Mesenchymal stem cell (in vitro differentiated cells and primary cell): ENCODE results near the gene MCEMP1.

Experiments used
- DNase-seq: peaks from one replicate; pipeline ENCODE4 v3.0.0-alpha.2; 2013
- H2AFZ ChIP-seq: one replicate; pipeline ENCODE4 v1.6.1; 2013; ENCODE audit warnings: low read depth, mild to moderate bottlenecking, control low read depth, inconsistent platforms, low read length, moderate library complexity
- H2AK5ac ChIP-seq: 2 replicates; pipeline ENCODE4 v1.6.1; 2013; ENCODE audit warnings: low read length, moderate library complexity, mild to moderate bottlenecking, inconsistent platforms; ENCODE audit not compliant: severe bottlenecking
- H2BK120ac ChIP-seq: one replicate; pipeline ENCODE4 v1.6.1; 2013; ENCODE audit warnings: low read depth, mild to moderate bottlenecking, inconsistent platforms, low read length, moderate library complexity
- H2BK12ac ChIP-seq, 2 experiments: one replicate each; pipeline ENCODE4 v1.6.1; 2013; ENCODE audit warnings: inconsistent platforms in 2 of 2, low read length in 2 of 2, mild to moderate bottlenecking in 2 of 2, moderate library complexity in 2 of 2, control low read depth in 1 of 2
- H2BK15ac ChIP-seq: one replicate; pipeline ENCODE4 v1.6.1; 2013; ENCODE audit warnings: mild to moderate bottlenecking, low read depth, inconsistent platforms; ENCODE audit not compliant: poor library complexity, severe bottlenecking
- H2BK5ac ChIP-seq: 2 replicates; pipeline ENCODE4 v1.6.1; 2013; ENCODE audit warnings: low read depth, mild to moderate bottlenecking, low read length, control low read depth, inconsistent platforms; ENCODE audit not compliant: poor library complexity, severe bottlenecking
- H3K14ac ChIP-seq, 2 experiments: one replicate each; pipeline ENCODE4 v1.6.1; 2013; ENCODE audit warnings: inconsistent platforms in 2 of 2, low read length in 2 of 2, control low read depth in 1 of 2, mild to moderate bottlenecking in 1 of 2, moderate library complexity in 1 of 2
- H3K18ac ChIP-seq, 2 experiments: one replicate each; pipeline ENCODE4 v1.6.1; 2013; ENCODE audit warnings: inconsistent platforms in 2 of 2, low read length in 2 of 2, control low read depth in 1 of 2, low read depth in 1 of 2, mild to moderate bottlenecking in 1 of 2
- H3K23ac ChIP-seq, 2 experiments: one replicate each; pipeline ENCODE4 v1.6.1; 2013; ENCODE audit warnings: inconsistent platforms in 2 of 2, low read length in 2 of 2, mild to moderate bottlenecking in 2 of 2, moderate library complexity in 2 of 2, control low read depth in 1 of 2
- H3K27ac ChIP-seq: 2 replicates; pipeline ENCODE4 v1.5.1; 2013; ENCODE audit warnings: mild to moderate bottlenecking, moderate library complexity, low read length, control low read depth, inconsistent platforms; ENCODE audit not compliant: poor library complexity, severe bottlenecking
- H3K27me3 ChIP-seq, 2 experiments: 2 replicates each; pipeline versions ENCODE4 v1.6.1 to v1.7.0; 2013; ENCODE audit warnings: low read length in 2 of 2, mild to moderate bottlenecking in 2 of 2, moderate library complexity in 2 of 2, control low read depth in 1 of 2, inconsistent platforms in 1 of 2; ENCODE audit not compliant: control insufficient read depth in 1 of 2, insufficient read depth in 1 of 2
- H3K36me3 ChIP-seq, 2 experiments: 2 replicates each; pipeline versions ENCODE4 v1.6.1 to v1.7.0; 2013; ENCODE audit warnings: low read length in 2 of 2, control low read depth in 1 of 2, inconsistent platforms in 1 of 2, low read depth in 1 of 2, mild to moderate bottlenecking in 1 of 2; ENCODE audit not compliant: insufficient read depth in 2 of 2, control insufficient read depth in 1 of 2
- H3K4ac ChIP-seq, 2 experiments: one replicate each; pipeline ENCODE4 v1.6.1; 2013; ENCODE audit warnings: inconsistent platforms in 2 of 2, low read length in 2 of 2, mild to moderate bottlenecking in 2 of 2, moderate library complexity in 2 of 2, control low read depth in 1 of 2, low read depth in 1 of 2
- H3K4me1 ChIP-seq: 2 replicates; pipeline ENCODE4 v1.6.1; 2013; ENCODE audit warnings: low read depth, low read length, control low read depth; ENCODE audit not compliant: control insufficient read depth, insufficient read depth
- H3K4me2 ChIP-seq: 2 replicates; pipeline ENCODE4 v1.6.1; 2013; ENCODE audit warnings: low read length, mild to moderate bottlenecking, inconsistent platforms; ENCODE audit not compliant: poor library complexity, severe bottlenecking
- H3K4me3 ChIP-seq, 2 experiments: 2 replicates each; pipeline versions ENCODE4 v1.5.1 to v1.7.0; 2013; ENCODE audit warnings: low read length in 2 of 2, mild to moderate bottlenecking in 2 of 2, control low read depth in 1 of 2, low read depth in 1 of 2; ENCODE audit not compliant: insufficient read depth in 1 of 2
- H3K79me1 ChIP-seq: replicated peaks from 2 replicates; pipeline ENCODE4 v1.6.1; 2013; ENCODE audit warnings: mild to moderate bottlenecking, control low read depth, low read length, inconsistent platforms; ENCODE audit not compliant: poor library complexity, severe bottlenecking
- H3K9ac ChIP-seq: 2 replicates; pipeline ENCODE4 v1.7.0; 2013; ENCODE audit warnings: mild to moderate bottlenecking, low read length, moderate library complexity
- H3K9me3 ChIP-seq: 2 replicates; pipeline ENCODE4 v1.7.0; 2013; ENCODE audit warnings: mild to moderate bottlenecking, low read length; ENCODE audit not compliant: control insufficient read depth
- H4K8ac ChIP-seq: one replicate; pipeline ENCODE4 v1.6.1; 2013; ENCODE audit warnings: inconsistent platforms, mild to moderate bottlenecking, low read length, moderate library complexity
- H4K91ac ChIP-seq: one replicate; pipeline ENCODE4 v1.6.1; 2013; ENCODE audit warnings: mild to moderate bottlenecking, low read length, inconsistent platforms
- WGBS: methylation state at CpG from one replicate; pipeline ENCODE4 v1.1.7; 2013; ENCODE audit warnings: mixed read lengths; 5-methylcytosine and 5-hydroxymethylcytosine counted together

MCEMP1 gene

DNA sequence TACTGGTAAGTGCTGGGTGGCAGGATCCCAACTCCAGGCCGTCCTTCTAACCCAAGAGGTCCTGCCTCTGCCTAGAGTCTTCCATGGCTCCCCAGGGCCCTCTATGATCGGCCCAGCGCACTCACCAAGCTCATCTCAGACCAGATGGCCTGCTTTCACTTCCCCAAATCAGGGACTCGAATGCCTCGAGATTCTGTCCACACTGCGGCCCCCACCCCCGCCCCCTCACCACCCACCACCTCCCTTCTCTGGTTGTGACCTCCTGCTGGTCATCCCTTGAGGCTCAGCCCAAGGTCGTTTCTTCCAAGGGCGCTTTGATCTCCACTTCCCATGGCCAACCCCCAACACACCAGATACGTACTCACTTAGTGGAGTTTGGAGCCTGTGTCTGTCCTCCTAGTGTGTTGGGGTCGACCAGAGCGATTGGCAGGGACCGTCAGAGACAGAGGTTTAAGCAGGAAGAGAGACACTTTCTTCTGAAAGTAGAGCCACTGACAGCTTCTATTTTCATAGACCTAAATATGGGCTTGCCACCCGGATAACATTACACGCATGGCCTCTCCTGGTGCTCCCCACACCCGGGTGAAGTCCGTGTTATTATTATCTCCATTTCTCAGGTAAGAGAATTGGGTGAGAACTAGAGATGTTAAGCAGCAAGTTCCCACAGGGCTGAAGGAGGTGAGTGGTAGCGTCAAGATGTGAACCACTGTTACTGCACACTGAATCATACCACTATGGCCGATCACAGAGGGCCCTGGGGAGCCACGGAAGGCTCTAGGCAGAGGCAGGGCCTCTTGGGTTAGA, 25.0 kb downstream of the MCEMP1 start, which contains the start of gene FCER2:
FCER2 (minus strand) TSS at position 478 of the 804 bp plus-strand sequence. CDS start 2,371 bp downstream, outside the sequence.
- Histone ChIP-seq H3K4me2 (no peak within 1 kb of the TSS), H3K4me1 (no peaks in the 10 kb centered on the region), H3K36me3 (no peaks in the 10 kb centered on the region), H3K27me3 (peaks cover 18 to 79% of the 10 kb centered on the region in 2 experiments), H3K9me3 (no peaks in the 10 kb centered on the region), H2BK120ac (no peak within 1 kb of the TSS), H2BK5ac (no peak within 1 kb of the TSS), H3K27ac (no peak within 1 kb of the TSS), H2BK12ac (no peak within 1 kb of the TSS), H2AK5ac (no peak within 1 kb of the TSS), H3K18ac (no peak within 1 kb of the TSS), H2BK15ac (no peak within 1 kb of the TSS), H3K14ac (no peak within 1 kb of the TSS), H4K8ac (no peak within 1 kb of the TSS), H3K4me3 (no peak within 1 kb of the TSS), H3K4ac (no peak within 1 kb of the TSS), H3K23ac (no peak within 1 kb of the TSS), H4K91ac (no peak within 1 kb of the TSS), H2AFZ (no peak within 1 kb of the TSS), H3K79me1 (no peaks in the 10 kb centered on the region), H3K9ac (no peak within 1 kb of the TSS)
- no peak for DNase-seq
- WGBS: 78% methylated on average over 17 of the region's 20 CpGs

- Histone ChIP-seq H3K27ac (no peak overlapping the region), H3K4me1 (no peaks in the 10 kb centered on the region), H3K4me2 (no peak overlapping the region), H2BK5ac (no peak overlapping the region), H3K36me3 (no peaks in the 10 kb centered on the region), H4K8ac (no peak overlapping the region), H2AFZ (no peak overlapping the region), H2BK12ac (no peak overlapping the region), H2BK120ac (no peak overlapping the region), H3K27me3 (peaks cover 9 to 68% of the 10 kb centered on the region in 2 experiments), H3K18ac (no peak overlapping the region), H3K4ac (no peak overlapping the region), H2AK5ac (no peak overlapping the region), H3K9me3 (no peaks in the 10 kb centered on the region), H3K79me1 (no peaks in the 10 kb centered on the region), H3K23ac (peak overlapping the region in 1 of 2 experiments; percentile 63), H3K14ac (no peak overlapping the region), H2BK15ac (no peak overlapping the region), H3K4me3 (no peak overlapping the region), H3K9ac (no peak overlapping the region), H4K91ac (no peak overlapping the region)
- 78% methylated on average over 8 of the region's 8 CpGs for WGBS
- no peak for DNase-seq
Measured at GRCh38 chr19:7703332-7703731, 26.4 kb downstream of the MCEMP1 start.

DNA sequence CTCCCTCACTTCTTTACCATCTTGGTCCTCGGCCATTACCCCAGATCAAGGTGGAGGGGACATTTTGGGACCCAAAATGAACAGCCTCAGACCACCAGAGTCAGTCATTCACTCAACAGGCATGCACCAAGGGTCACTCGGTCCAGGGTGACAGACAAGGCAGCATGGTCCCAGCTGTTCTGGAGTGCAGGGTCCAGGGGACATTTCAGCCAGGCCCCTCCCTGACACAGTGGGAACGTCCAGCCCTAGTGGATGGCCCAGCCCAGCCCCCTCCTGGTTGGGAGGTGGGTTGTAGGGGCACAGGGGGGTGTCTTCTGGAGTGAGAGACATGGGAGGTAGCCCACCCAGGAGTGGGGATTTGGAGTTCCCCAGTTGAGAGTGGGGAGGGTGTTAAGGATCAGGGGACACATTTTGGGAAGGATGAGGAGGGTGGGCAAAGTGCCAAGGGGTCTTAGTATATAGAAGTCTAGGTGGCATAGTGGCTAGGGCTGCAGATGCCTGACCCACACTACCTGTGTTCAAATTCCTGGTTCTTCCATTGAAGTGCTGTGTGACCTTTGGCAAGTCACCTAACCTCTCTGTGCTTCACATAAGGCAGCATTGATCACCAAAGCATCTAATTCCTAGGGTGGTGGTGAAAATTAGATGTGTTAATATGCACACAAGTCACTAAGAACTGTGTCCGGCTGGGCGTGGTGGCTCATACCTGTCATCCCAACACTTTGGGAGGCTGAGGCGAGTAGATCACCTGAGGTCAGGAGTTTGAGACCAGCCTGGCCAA, 27.6 kb downstream of the MCEMP1 start:
- Histone ChIP-seq H3K4me2 (no peak overlapping the region), H2BK5ac (no peak overlapping the region), H2BK120ac (no peak overlapping the region), H3K36me3 (no peaks in the 10 kb centered on the region), H3K79me1 (no peaks in the 10 kb centered on the region), H3K4me3 (no peak overlapping the region), H3K4ac (no peak overlapping the region), H3K9ac (no peak overlapping the region), H2AFZ (no peak overlapping the region), H3K4me1 (no peaks in the 10 kb centered on the region), H3K9me3 (no peaks in the 10 kb centered on the region), H3K27me3 (peaks cover 0 to 58% of the 10 kb centered on the region in 2 experiments), H3K27ac (no peak overlapping the region), H3K18ac (no peak overlapping the region), H3K23ac (no peak overlapping the region), H4K8ac (no peak overlapping the region), H4K91ac (no peak overlapping the region), H3K14ac (no peak overlapping the region), H2AK5ac (no peak overlapping the region), H2BK12ac (no peak overlapping the region), H2BK15ac (no peak overlapping the region)
- WGBS: 79% methylated on average over 6 of the region's 6 CpGs
- no peak for DNase-seq
